AG09319 (cell line): ENCODE measurements around the gene SYT12.

Experiments
- DNase-seq: peaks from one replicate; pipeline ENCODE4 v3.0.0-alpha.2; 2010; ENCODE audit warnings: low read depth; ENCODE audit errors: extremely low read depth
- CTCF ChIP-seq: IDR thresholded peaks from 2 replicates; pipeline ENCODE4 v1.5.1; 2011; ENCODE audit warnings: low read depth, mild to moderate bottlenecking, inconsistent platforms, low read length, moderate library complexity

SYT12 gene

GRCh38 chr11:67014343-67014742, 8.6 kb upstream of the SYT12 start:
- no peak for TF ChIP-seq CTCF
- no peak for DNase-seq

- no peak for DNase-seq
- TF ChIP-seq CTCF, result no peak
These were observed 7.9 kb upstream of the SYT12 start for GRCh38 chr11:67015048-67015447.

GRCh38 chr11:67016550-67016949, 6.4 kb upstream of the SYT12 start:
- no peak for DNase-seq
- TF ChIP-seq CTCF, result no peak

GRCh38 chr11:67020949-67021348, 2.0 kb upstream of the SYT12 start:
- no peak for TF ChIP-seq CTCF
- no peak for DNase-seq

GRCh38 chr11:67022341-67022933, 497 bp upstream of the SYT12 start:
- no peak for DNase-seq
- TF ChIP-seq CTCF, result no peak

GRCh38 chr11:67023957-67024353, 1.0 kb downstream of the SYT12 start:
- no peak for DNase-seq
- TF ChIP-seq CTCF, result no peak

- no peak for TF ChIP-seq CTCF
- DNase-seq, result no peak
These were observed 1.5 kb downstream of the SYT12 start for GRCh38 chr11:67024410-67024809.
